ENCODE measurements around the gene NRIP1. TPM values are rescaled to one million over a fixed set of nuclear protein-coding genes. Genes with fewer than 3 reads are reported as not detected.

The NRIP1 gene
- total and polyA plus RNA-seq, 2 donors (not counting 3 experiments of a cell fraction or from before 2014, with no cell fraction given), result 2.8 to 24.0 TPM

GRCh38 chr21:14964621-14965020 lies 100.2 kb downstream of the NRIP1 start:
- intact Hi-C loops (cut with micrococcal nuclease) (no loop called here), dilution Hi-C loops (cut with MboI; ENCODE audit: extremely low pct_ligation_motif_present, low sequenced_read_pairs) (no loop called here)
- CTCF ChIA-PET, result no interaction called here
- no peaks in the 10 kb centered on the region for H3K4me1 ChIP-seq (ENCODE audit: control insufficient read depth, extremely low read depth, insufficient read depth, low read length)
- TF ChIP-seq POLR2AphosphoS5 (IDR thresholded peaks at IDR 0.05; ENCODE audit: insufficient read depth, low read depth, low read length) (no peak), JUN (IDR thresholded peaks at IDR 0.05; ENCODE audit: borderline replicate concordance, insufficient read depth, insufficient read length, low read depth) (no peak), POLR2A (IDR thresholded peaks at IDR 0.05; ENCODE audit: low read depth, low read length) (no peak), GATA2 (IDR thresholded peaks at IDR 0.05; ENCODE audit: insufficient read depth, insufficient read length, low read depth, low read length) (no peak), FOS (IDR thresholded peaks at IDR 0.05; ENCODE audit: borderline replicate concordance, insufficient read depth, low read length) (no peak), CTCF (IDR thresholded peaks at IDR 0.05; ENCODE audit: extremely low read depth in 1 of 2, insufficient read depth in 1 of 2, low read depth in 1 of 2, low read length in 2 of 2) (no peak), EZH2 (IDR thresholded peaks at IDR 0.05; ENCODE audit: borderline replicate concordance, low read depth, low read length, severe bottlenecking) (no peak), MYC (IDR thresholded peaks at IDR 0.05; ENCODE audit: low read depth, low read length) (no peak)
- TF ChIP-seq, protein P1, sequence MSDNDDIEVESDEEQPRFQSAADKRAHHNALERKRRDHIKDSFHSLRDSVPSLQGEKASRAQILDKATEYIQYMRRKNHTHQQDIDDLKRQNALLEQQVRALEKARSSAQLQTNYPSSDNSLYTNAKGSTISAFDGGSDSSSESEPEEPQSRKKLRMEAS (IDR thresholded peaks at IDR 0.05; ENCODE audit: insufficient read depth, insufficient read length), result no peak
- peaks cover 9% of the 10 kb centered on the region in 2 experiments for H3K36me3 ChIP-seq (ENCODE audit: control insufficient read depth in 2 of 2, extremely low read depth in 1 of 2, insufficient read depth in 2 of 2, low read length in 2 of 2)
- H3K9me3 ChIP-seq (replicated peaks; ENCODE audit: control insufficient read depth, insufficient read depth, low read length), result no peaks in the 10 kb centered on the region
- POLR2A ChIA-PET, result no interaction called here
- no peak overlapping the region for H3K4me3 ChIP-seq (replicated peaks in 1 of 3; ENCODE audit: insufficient read depth in 1 of 3, low read depth in 1 of 3, low read length in 3 of 3)
- no peak overlapping the region for H3K4me2 ChIP-seq (ENCODE audit: insufficient read depth, low read length)
- H3K27ac ChIP-seq (ENCODE audit: insufficient read depth, low read depth, low read length), result no peak overlapping the region
- DNase-seq (ENCODE audit: low read depth, low spot score) (no peak), FAIRE-seq (no peak)
- no peaks in the 10 kb centered on the region for H3K27me3 ChIP-seq (ENCODE audit: control insufficient read depth in 2 of 2, insufficient read depth in 2 of 2, low read length in 2 of 2)
- BruUV-seq (replicated peaks), result no TSS peak
- H2AFZ ChIP-seq (ENCODE audit: low read depth, low read length), result no peak overlapping the region
- no peaks in the 10 kb centered on the region for H3K9me1 ChIP-seq (replicated peaks; ENCODE audit: control insufficient read depth, extremely low read depth, insufficient read depth, low read length)
- H3K9ac ChIP-seq (replicated peaks; ENCODE audit: extremely low read depth, insufficient read depth, low read length), result no peak overlapping the region
- H3K79me2 ChIP-seq (ENCODE audit: control insufficient read depth, insufficient read depth, low read length), result peaks cover 14% of the 10 kb centered on the region
- H4K20me1 ChIP-seq (replicated peaks; ENCODE audit: control insufficient read depth, extremely low read depth, insufficient read depth, low read length), result peaks cover 5% of the 10 kb centered on the region

Data from endothelial cell of umbilical vein (primary cell).